Gastrocnemius medialis (tissue), 4 donors: Measurements from ENCODE around the gene LMTK3.

Source experiments
- POLR2A ChIP-seq, 2 donors: fragments of 450-650 bp; IDR thresholded peaks; one replicate each; pipeline ENCODE4 v1.6.1; 2017; ENCODE audit warnings: antibody characterized with exemption in 2 of 2, mild to moderate bottlenecking in 2 of 2, moderate library complexity in 2 of 2
- TF ChIP-seq, protein P1 (sequence below), 5 experiments: fragments of 450-650 bp in 3 of 5; fragments of 200-600 bp in 2 of 5; sonication (generic) in 2 of 5; IDR thresholded peaks in 4 of 5; conservative IDR thresholded peaks in 1 of 5; 1 replicate in 4 of 5; 2 replicates in 1 of 5; pipeline ENCODE4 v1.5.1; 2016 to 2019; ENCODE audit warnings: antibody characterized with exemption in 5 of 5, mild to moderate bottlenecking in 3 of 5, moderate library complexity in 3 of 5

DNA sequence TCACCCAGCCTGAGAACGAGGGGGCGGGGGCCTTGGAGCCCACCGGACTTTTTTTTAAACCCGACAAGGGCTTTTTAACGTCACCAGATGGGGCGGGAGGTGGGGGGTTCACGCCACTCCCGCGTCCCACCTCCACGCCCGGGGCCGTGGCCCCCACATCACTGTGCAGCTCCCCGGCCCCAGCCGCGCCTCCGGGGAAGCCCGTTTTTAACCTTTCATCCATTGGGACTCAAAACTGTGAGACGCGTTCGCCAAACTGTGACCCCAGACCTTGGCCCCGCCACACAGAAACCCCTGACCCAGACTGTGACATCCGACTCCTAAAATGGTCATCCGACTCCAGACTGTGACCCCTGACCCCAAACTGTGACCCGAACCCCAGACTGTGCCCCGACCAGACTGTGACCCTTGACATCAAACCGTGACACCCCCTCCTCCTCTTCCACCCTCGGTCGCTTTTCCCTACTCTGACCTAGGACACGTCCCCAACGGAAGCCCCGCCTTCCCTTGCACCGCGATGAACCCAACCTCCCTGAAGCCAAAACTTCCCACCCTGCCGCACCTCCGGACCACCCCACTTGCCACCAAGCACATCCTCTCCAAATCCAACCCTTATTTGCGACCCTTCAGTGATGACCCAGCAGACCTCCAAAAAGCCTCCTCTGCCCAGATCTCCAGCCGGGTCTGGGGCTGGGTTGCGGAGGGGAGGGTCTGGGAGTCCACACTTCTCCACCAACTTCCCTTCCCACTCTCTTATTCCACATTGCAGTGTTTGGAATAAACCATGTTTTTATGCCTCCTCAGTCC lies 67.3 kb downstream of the LMTK3 start:
- TF ChIP-seq, protein P1, sequence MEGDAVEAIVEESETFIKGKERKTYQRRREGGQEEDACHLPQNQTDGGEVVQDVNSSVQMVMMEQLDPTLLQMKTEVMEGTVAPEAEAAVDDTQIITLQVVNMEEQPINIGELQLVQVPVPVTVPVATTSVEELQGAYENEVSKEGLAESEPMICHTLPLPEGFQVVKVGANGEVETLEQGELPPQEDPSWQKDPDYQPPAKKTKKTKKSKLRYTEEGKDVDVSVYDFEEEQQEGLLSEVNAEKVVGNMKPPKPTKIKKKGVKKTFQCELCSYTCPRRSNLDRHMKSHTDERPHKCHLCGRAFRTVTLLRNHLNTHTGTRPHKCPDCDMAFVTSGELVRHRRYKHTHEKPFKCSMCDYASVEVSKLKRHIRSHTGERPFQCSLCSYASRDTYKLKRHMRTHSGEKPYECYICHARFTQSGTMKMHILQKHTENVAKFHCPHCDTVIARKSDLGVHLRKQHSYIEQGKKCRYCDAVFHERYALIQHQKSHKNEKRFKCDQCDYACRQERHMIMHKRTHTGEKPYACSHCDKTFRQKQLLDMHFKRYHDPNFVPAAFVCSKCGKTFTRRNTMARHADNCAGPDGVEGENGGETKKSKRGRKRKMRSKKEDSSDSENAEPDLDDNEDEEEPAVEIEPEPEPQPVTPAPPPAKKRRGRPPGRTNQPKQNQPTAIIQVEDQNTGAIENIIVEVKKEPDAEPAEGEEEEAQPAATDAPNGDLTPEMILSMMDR (IDR thresholded peaks at IDR 0.05 in 4 of 5, conservative IDR thresholded peaks at IDR 0.05 in 1 of 5) = no peak
- TF ChIP-seq POLR2A (IDR thresholded peaks at IDR 0.05) = no peak
